Osteocyte (in vitro differentiated cells): ENCODE results near the gene FBXO34. TPM values are rescaled to one million over a fixed set of nuclear protein-coding genes. Genes with fewer than 3 reads are reported as not detected.

Experiments used
- DNase-seq: peaks from one replicate; pipeline ENCODE4 v3.0.0; 2021; ENCODE audit warnings: mixed read lengths; ENCODE audit not compliant: unreplicated experiment; ENCODE audit errors: extremely low spot score
- H3K27ac Mint-ChIP-seq: one replicate; pipeline ENCODE4 v1.8.0; 2021; ENCODE audit warnings: mild to moderate bottlenecking, mixed read lengths; ENCODE audit not compliant: unreplicated experiment
- H3K27me3 Mint-ChIP-seq: one replicate; pipeline ENCODE4 v1.8.0; 2021; ENCODE audit warnings: mixed read lengths; ENCODE audit not compliant: unreplicated experiment
- H3K36me3 Mint-ChIP-seq: one replicate; pipeline ENCODE4 v1.8.0; 2021; ENCODE audit warnings: mixed read lengths; ENCODE audit not compliant: unreplicated experiment
- H3K4me1 Mint-ChIP-seq: one replicate; pipeline ENCODE4 v1.8.0; 2021; ENCODE audit warnings: mixed read lengths; ENCODE audit not compliant: unreplicated experiment
- H3K4me3 Mint-ChIP-seq: one replicate; pipeline ENCODE4 v1.8.0; 2021; ENCODE audit warnings: mild to moderate bottlenecking, moderate library complexity, mixed read lengths; ENCODE audit not compliant: unreplicated experiment
- H3K9me3 Mint-ChIP-seq: one replicate; pipeline ENCODE4 v1.8.0; 2021; ENCODE audit warnings: mixed read lengths; ENCODE audit not compliant: unreplicated experiment
- CTCF ChIP-seq: fragments of 200-600 bp; sonication (generic); IDR thresholded peaks from 2 replicates; pipeline ENCODE4 v1.5.0; 2021; ENCODE audit warnings: antibody characterized with exemption, mild to moderate bottlenecking, moderate library complexity
- total RNA-seq: library from RNA; stranded (reverse); gene quantifications from 2 replicates; pipeline ENCODE4 v1.2.1, GENCODE V29; 2021

FBXO34 gene
- total RNA-seq, 1 donor from 2014 or later: 16.4 TPM

DNA sequence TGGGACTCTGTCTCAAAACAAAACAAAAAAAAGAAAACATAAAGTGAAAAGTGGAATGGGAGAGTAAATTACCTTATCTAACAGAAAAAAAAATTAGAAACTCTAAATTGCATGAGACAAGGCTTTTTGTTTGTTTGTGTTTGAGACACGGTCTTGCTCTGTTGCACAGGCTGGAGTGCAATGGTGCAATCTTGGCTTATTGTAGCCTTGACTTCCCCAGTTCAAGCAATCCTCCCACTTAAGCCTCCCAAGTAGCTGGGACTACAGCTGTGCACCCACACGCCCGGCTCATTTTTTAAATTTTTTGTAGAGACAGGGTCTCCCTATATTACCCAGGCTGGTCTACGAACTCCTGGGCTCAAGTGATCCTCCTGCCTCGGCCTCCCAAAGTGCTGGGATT lies 17.9 kb upstream of the FBXO34 start:
- Mint-ChIP-seq H3K27me3 (peaks cover 61% of the 10 kb centered on the region), H3K9me3 (no peaks in the 10 kb centered on the region), H3K4me1 (no peaks in the 10 kb centered on the region), H3K36me3 (no peaks in the 10 kb centered on the region), H3K27ac (no peak overlapping the region), H3K4me3 (no peak overlapping the region)
- DNase-seq: no peak
- no peak for TF ChIP-seq CTCF

DNA sequence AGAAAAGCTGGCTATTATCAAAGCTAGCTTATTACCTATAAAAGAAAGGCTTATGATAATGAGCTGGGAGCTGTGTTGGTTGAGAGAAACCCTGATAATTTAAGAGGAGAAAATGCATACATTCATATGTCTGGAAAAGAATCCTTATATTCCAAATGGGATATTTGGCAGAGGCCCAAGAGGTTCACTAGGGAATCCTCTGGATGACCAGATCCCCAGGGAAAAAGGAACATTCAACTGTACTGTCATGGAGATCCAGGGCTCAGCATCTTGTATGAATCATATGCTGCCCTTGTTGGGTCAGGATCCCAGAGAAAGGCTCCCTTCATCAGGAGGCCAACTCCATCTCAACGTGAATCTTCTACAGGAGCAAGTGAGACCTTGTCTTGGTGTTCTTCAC lies 16.6 kb upstream of the FBXO34 start:
- Mint-ChIP-seq H3K4me1 (no peaks in the 10 kb centered on the region), H3K27ac (no peak overlapping the region), H3K27me3 (peaks cover 56% of the 10 kb centered on the region), H3K9me3 (no peaks in the 10 kb centered on the region), H3K4me3 (no peak overlapping the region), H3K36me3 (no peaks in the 10 kb centered on the region)
- no peak for DNase-seq
- TF ChIP-seq CTCF: no peak

DNA sequence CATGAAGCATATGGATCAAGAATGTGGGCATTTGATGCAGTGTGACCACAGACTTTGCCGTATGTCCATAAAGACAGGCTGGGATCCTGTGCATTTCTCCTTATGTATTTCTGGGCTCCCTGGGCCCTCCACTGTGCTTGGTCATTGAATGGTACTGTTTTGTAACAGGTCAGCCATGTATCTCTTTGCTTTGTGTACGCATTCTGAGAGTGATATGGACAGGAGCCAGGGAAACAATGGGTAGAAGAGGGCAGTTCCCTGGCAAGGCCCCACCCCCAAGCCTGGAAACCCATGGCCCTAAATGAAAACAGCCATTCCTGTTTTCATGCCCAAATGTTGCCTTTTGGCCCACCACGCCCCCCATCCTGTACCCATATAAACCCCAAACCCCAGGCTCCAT lies 15.2 kb upstream of the FBXO34 start:
- no peaks in the 10 kb centered on the region for H3K4me1 Mint-ChIP-seq
- DNase-seq: no peak
- H3K9me3 Mint-ChIP-seq: no peaks in the 10 kb centered on the region
- no peak overlapping the region for H3K4me3 Mint-ChIP-seq
- no peaks in the 10 kb centered on the region for H3K36me3 Mint-ChIP-seq
- TF ChIP-seq CTCF: no peak
- no peak overlapping the region for H3K27ac Mint-ChIP-seq
- peaks cover 61% of the 10 kb centered on the region for H3K27me3 Mint-ChIP-seq

DNA sequence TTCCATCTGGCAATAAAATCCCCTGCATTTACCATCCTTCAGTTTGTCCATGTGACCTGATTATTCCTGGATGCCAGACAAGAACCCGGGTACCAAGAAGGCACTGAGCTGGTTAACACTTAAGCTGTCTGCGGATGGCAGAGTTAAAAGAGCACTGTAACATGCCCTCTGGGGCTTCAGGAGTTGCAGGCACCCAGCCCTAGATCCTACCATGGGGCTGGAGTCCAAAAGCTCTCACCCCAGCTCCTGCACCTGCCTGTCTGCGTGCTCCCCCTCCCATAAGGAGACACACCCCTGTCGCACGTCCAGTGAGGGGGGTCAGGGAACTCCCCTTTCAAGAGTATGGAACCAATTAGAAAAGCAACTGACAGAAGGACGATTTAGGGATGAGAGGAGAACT lies 14.6 kb upstream of the FBXO34 start:
- Mint-ChIP-seq H3K27me3 (peaks cover 61% of the 10 kb centered on the region), H3K36me3 (no peaks in the 10 kb centered on the region), H3K27ac (no peak overlapping the region), H3K4me1 (no peaks in the 10 kb centered on the region), H3K9me3 (no peaks in the 10 kb centered on the region), H3K4me3 (no peak overlapping the region)
- no peak for DNase-seq
- no peak for TF ChIP-seq CTCF

GRCh38 chr14:55265197-55265596 lies 6.0 kb upstream of the FBXO34 start:
- no peak for TF ChIP-seq CTCF
- Mint-ChIP-seq H3K4me3 (no peak overlapping the region), H3K9me3 (no peaks in the 10 kb centered on the region), H3K27me3 (peaks cover 25% of the 10 kb centered on the region), H3K4me1 (peaks cover 6% of the 10 kb centered on the region), H3K27ac (no peak overlapping the region), H3K36me3 (no peaks in the 10 kb centered on the region)
- no peak for DNase-seq
